Heart left ventricle (tissue), 16 donors: ENCODE data around the gene NFIX. TPM values are rescaled to one million over a fixed set of nuclear protein-coding genes. Genes with fewer than 3 reads are reported as not detected.

Experiments
- ATAC-seq, 4 donors: fragments of 200-7000 bp; cut with Tn5 transposase; one replicate each; pipeline ENCODE4 v1.9.1; 2020 to 2022; ENCODE audit warnings: moderate library complexity in 4 of 4, mild to moderate bottlenecking in 3 of 4, moderate number of reproducible peaks in 1 of 4
- DNase-seq, 5 donors: peaks; one replicate each; pipeline ENCODE4 v3.0.0-alpha.2; 2020
- H3K27ac ChIP-seq, 12 donors: fragments of 200-600 bp; sonication (generic) in 4 of 12; one replicate each; pipeline versions ENCODE4 v1.5.0 to v1.8.0; 2016 to 2022; ENCODE audit warnings: mild to moderate bottlenecking in 2 of 12
- H3K27me3 ChIP-seq, 9 donors: fragments of 200-600 bp; sonication (generic) in 2 of 9; one replicate each; pipeline versions ENCODE4 v1.5.1 to v1.8.0; 2016 to 2022; ENCODE audit warnings: mild to moderate bottlenecking in 3 of 9
- H3K36me3 ChIP-seq, 9 donors: fragments of 200-600 bp; sonication (generic) in 2 of 9; one replicate each; pipeline versions ENCODE4 v1.5.0 to v1.8.0; 2018 to 2022; ENCODE audit warnings: mild to moderate bottlenecking in 2 of 9
- H3K4me1 ChIP-seq, 12 donors: fragments of 200-600 bp; sonication (generic) in 4 of 12; one replicate each; pipeline versions ENCODE4 v1.5.0 to v1.8.0; 2016 to 2022; ENCODE audit warnings: mild to moderate bottlenecking in 3 of 12
- H3K4me3 ChIP-seq, 12 donors: fragments of 200-600 bp; sonication (generic) in 4 of 12; one replicate each; pipeline versions ENCODE4 v1.5.0 to v1.8.0; 2017 to 2022; ENCODE audit warnings: mild to moderate bottlenecking in 9 of 12, moderate library complexity in 4 of 12
- H3K9me3 ChIP-seq, 12 donors: fragments of 200-600 bp; sonication (generic) in 4 of 12; one replicate each; pipeline versions ENCODE4 v1.5.0 to v1.8.0; 2016 to 2022; ENCODE audit warnings: mild to moderate bottlenecking in 1 of 12
- CTCF ChIP-seq, 12 donors: fragments of 200-600 bp; sonication (generic) in 4 of 12; IDR thresholded peaks; one replicate each; pipeline versions ENCODE4 v1.5.0 to v1.8.0; 2018 to 2022; ENCODE audit warnings: antibody characterized with exemption in 12 of 12, mild to moderate bottlenecking in 5 of 12
- POLR2A ChIP-seq, 2 donors: fragments of 450-650 bp; IDR thresholded peaks; one replicate each; pipeline ENCODE4 v1.6.1; 2017; ENCODE audit warnings: antibody characterized with exemption in 2 of 2, mild to moderate bottlenecking in 2 of 2, moderate library complexity in 2 of 2
- WGBS, 4 donors: extraction: QIAGEN DNeasy Blood & Tissue Kit in 2 of 4; methylation state at CpG; one replicate each; pipeline versions ENCODE4 v1.1.5 to v1.1.7; 2013 to 2018; 5-methylcytosine and 5-hydroxymethylcytosine counted together
- intact Hi-C, 10 donors: fragments of 100-400 bp; cut with DNase I; formaldehyde crosslinking; loops; one replicate each; pipeline versions ENCODE4 v1.11.1 to v1.14.2; 2022
- polyA plus RNA-seq, 2 donors: library from polyadenylated mRNA; stranded (reverse); fragments of 200-250 nt; gene quantifications; one replicate each; pipeline ENCODE4 v1.2.3, GENCODE V29; 2013
- total RNA-seq, 9 donors: library from RNA; depleted of rRNA in 2 of 9; stranded (reverse); fragments of >200 nt in 2 of 9; fragmentation: NEBNext Ultra II Directional in 3 of 9; extraction: Animal tissue kit (Norgen Biotek cat#: 25700) in 3 of 9; gene quantifications; one replicate each; pipeline versions ENCODE4 v1.1.0 to v1.2.4, GENCODE V29; 2016 to 2023
- donor health status: ischemic (EF 13 %, LVEDD 7.1; RV severe dilation, severe dysfunction).
- donor health status: healthy with polysubstance abuse.
- donor health status: DM: no; HTN: yes; CAD: no.
- donor health status: DM: no; HTN: no; CAD: no.
- donor health status: ischemic (EF 25% LVEDD 6.9; RV normal size, moderate dysfunction).
- donor health status: ischemic (EF 25% LVEDD 5.7; RV mildly dilated, moderate dysfunction).
- donor health status: healthy.
- donor health status: DM: yes; HTN: yes; CAD: no.
- donor health status: ischemic (EF 35%, LVEDD 5.7; RV mildly dilated, moderate dysfunction).
- donor health status: nonischemic (EF 11% LVEDD 7.7; RV severe dilation, severe dysfunction).
- donor health status: DM: yes; HTN: yes; CAD: no.
- donor health status: PGD.
- donor health status: ischemic (EF 29% LVEDD 5.4; RV normal size, mild dysfunction).
- donor health status: nonischemic (EF 23%, LVEDD 6.1; RV moderate dilation, normal function).

NFIX gene
- total and polyA plus RNA-seq, 11 donors: 42.1 to 147 (median 107) TPM

DNA sequence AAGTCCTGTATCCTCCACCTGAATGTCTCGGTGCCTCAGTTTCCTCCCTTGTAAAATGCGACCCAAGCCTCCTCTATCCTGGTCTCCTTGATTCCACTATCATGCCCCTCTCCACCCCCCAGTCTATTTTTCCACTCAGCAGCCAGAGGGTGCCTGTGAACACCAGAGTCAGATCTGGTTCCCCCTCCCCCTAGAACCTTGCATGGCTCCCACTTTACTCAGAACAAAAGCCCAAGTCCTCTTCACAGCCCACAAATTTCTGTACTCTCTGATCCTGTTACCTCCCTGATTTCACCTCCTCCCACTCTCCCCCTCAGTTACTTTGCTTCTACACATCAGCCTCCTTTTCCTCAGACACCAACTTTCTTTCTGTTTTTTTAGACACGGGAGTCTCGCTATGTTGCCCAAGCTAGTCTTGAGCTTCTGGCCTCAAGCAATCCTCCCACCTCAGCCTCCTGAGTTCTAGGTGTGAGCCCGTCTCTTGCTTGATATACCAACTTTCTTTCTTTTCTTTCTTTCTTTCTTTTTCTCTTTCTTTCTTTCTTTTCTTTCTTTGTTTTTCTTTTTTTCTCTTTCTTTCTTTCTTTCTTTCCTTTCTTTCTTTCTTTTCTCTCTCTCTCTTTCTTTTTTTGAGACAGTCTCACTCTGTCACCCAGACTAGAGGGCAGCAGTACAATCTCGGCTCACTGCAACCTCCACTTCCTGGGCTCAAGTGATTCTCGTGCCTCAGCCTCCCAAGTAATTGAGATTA, 25.0 kb upstream of the NFIX start:
- Histone ChIP-seq H3K27ac (peak overlapping the region in 11 of 12 donors; percentile 69 to 90 (median 85)), H3K4me3 (peak overlapping the region in 5 of 12 donors; percentile 10 to 31 (median 17))
- no peak for ATAC-seq

GRCh38 chr19:12973236-12973635, 22.0 kb upstream of the NFIX start:
- intact Hi-C loops: loop anchor here in 4 of 10 donors (10.0 kb wide), 2 partner anchors 612 to 622 kb away; no protein-coding TSS in a partner anchor
- WGBS, 4 donors: 78 to 84% (median 83%) methylated on average over 15 to 16 of the region's 16 CpGs
- peaks cover 0 to 28% (median 4%) of the 10 kb centered on the region in 12 donors for H3K4me1 ChIP-seq
- TF ChIP-seq CTCF (IDR thresholded peaks at IDR 0.05) (no peak), POLR2A (IDR thresholded peaks at IDR 0.05) (no peak)
- H3K9me3 ChIP-seq: no peaks in the 10 kb centered on the region
- no peaks in the 10 kb centered on the region for H3K27me3 ChIP-seq
- ATAC-seq (no peak), DNase-seq (no peak)
- H3K36me3 ChIP-seq: no peaks in the 10 kb centered on the region
- no peak overlapping the region for H3K27ac ChIP-seq
- H3K4me3 ChIP-seq: no peak overlapping the region

More for the DNA sequence above, 25.0 kb upstream of the NFIX start:
- WGBS, 4 donors: 82 to 84% (median 83%) methylated on average over 7 of the region's 7 CpGs
- no peak for DNase-seq
- H3K36me3 ChIP-seq: no peaks in the 10 kb centered on the region
- H3K9me3 ChIP-seq: no peaks in the 10 kb centered on the region
- TF ChIP-seq POLR2A (IDR thresholded peaks at IDR 0.05): no peak
- no peak for TF ChIP-seq CTCF (IDR thresholded peaks at IDR 0.05)
- H3K27me3 ChIP-seq: no peaks in the 10 kb centered on the region
- intact Hi-C loops: loop anchor here in 5 of 10 donors (2.0 to 10.0 kb wide), 3 partner anchors 291 to 625 kb away; no protein-coding TSS in a partner anchor
- peaks cover 0 to 26% (median 6%) of the 10 kb centered on the region in 12 donors for H3K4me1 ChIP-seq

DNA sequence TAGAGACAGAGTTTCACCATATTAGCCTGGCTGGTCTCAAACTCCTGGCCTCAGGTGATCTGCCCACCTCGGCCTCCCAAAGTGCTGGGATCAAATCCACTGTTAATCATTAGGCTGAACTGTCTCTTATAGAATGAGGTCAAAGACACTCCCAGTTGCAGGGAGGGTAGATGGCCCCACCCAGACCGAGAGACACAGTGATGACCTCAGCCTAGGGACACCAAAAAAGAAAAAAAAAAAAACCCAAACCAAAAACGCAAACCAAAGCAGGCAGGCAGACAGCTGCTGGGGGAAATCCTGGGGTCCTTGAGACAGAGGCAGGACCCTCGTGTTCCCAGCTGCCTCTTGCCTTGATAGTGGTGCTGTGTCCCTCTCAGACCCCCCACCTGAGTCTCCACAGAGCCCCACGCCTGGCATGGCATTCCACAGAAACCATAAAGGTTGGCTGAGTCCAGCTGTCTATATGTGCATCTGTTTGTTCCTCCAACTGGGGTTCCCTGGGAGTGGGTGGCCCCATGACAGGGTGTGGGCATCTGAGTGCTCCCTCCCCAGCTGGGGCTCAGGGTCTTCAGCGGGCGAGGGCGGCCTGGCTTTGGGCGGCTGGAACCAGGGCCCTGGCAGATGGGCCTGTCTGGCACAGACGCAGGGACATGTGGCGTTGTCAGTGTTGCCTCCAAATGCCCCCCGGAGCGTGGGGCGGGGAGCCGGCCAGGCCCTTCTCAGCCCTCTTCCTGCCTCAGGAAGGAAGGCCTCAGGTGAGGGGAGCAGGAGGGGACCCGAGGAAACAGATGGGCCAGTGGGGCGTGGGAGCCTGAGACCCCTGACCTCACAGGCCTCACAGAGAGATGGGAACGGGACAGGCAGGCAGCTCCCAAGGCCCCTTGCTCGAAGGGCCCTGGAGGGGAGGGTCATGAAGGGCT, 20.7 kb upstream of the NFIX start:
- WGBS, 4 donors: 61 to 67% (median 65%) methylated on average over 15 to 19 of the region's 19 CpGs
- Histone ChIP-seq H3K4me3 (no peak overlapping the region), H3K27ac (no peak overlapping the region), H3K4me1 (peaks cover 0 to 28% (median 4%) of the 10 kb centered on the region in 12 donors), H3K9me3 (no peaks in the 10 kb centered on the region), H3K27me3 (no peaks in the 10 kb centered on the region), H3K36me3 (no peaks in the 10 kb centered on the region)
- DNase-seq (no peak), ATAC-seq (no peak)
- intact Hi-C loops: loop anchor here in 7 of 10 donors (5.0 to 10.0 kb wide), 6 partner anchors 283 to 620 kb away; no protein-coding TSS in a partner anchor
- TF ChIP-seq POLR2A (IDR thresholded peaks at IDR 0.05) (no peak), CTCF (IDR thresholded peaks at IDR 0.05) (no peak)
